AG09319 (cell line): Measurements from ENCODE around the gene SRI.
A peak's percentile ranks its signal among the peaks of the same experiment; 100 is the strongest.
"Not testable (repeated sequence)": the region's sequence is repeated elsewhere in the genome, so short reads cannot be mapped to it uniquely, and the experiment has no call there.

Experiments used
- DNase-seq: peaks from one replicate; pipeline ENCODE4 v3.0.0-alpha.2; 2010; ENCODE audit warnings: low read depth; ENCODE audit errors: extremely low read depth
- CTCF ChIP-seq: IDR thresholded peaks from 2 replicates; pipeline ENCODE4 v1.5.1; 2011; ENCODE audit warnings: low read depth, mild to moderate bottlenecking, inconsistent platforms, low read length, moderate library complexity

SRI gene

GRCh38 chr7:88260719-88261118 is 40.9 kb upstream of the SRI start:
- TF ChIP-seq CTCF = no peak
- no peak for DNase-seq

- DNase-seq = no peak
- TF ChIP-seq CTCF = no peak
These were observed 40.0 kb upstream of the SRI start for GRCh38 chr7:88259656-88260380.

GRCh38 chr7:88258296-88258695 is 38.5 kb upstream of the SRI start:
- DNase-seq = not testable (repeated sequence)

- no peak for TF ChIP-seq CTCF
- DNase-seq = no peak
These were observed 37.1 kb upstream of the SRI start for GRCh38 chr7:88256906-88257305.

- TF ChIP-seq CTCF = no peak
- DNase-seq = no peak
These were observed 35.0 kb upstream of the SRI start for GRCh38 chr7:88254721-88255424.

GRCh38 chr7:88253640-88254039 is 33.8 kb upstream of the SRI start:
- no peak for DNase-seq
- no peak for TF ChIP-seq CTCF

GRCh38 chr7:88244258-88244657 is 24.4 kb upstream of the SRI start:
- DNase-seq = no peak
- no peak for TF ChIP-seq CTCF

GRCh38 chr7:88243345-88243909 is 23.6 kb upstream of the SRI start:
- DNase-seq = no peak
- TF ChIP-seq CTCF = peak; percentile 74
